Measurements from ENCODE around the gene MACROD2.

DNA sequence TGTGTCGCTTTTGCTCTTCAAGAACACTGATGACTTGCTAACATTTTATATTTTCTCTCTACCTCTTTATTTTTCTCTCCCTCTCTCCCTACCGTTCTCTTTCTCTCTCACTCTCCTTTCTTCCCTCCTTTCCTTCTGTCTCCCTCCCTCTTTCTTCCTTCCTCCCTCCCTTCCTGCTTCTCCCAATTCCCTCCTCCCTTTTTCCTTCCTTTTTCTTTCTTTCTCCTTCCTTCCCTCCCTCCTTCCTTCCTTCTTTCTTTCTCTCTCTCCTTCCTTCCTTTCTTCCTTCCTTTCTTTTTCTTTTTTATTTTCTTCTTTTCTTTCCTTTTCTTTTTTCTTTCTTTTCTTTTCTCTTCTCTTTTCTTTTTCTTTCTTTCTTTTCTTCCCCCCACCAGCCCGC lies 1511.8 kb downstream of the MACROD2 start:
- no peak for TF ChIP-seq SUZ12 (IDR thresholded peaks at IDR 0.05; ENCODE audit: extremely low read depth, insufficient read depth, insufficient read length)
- no peak for TF ChIP-seq YY1 (IDR thresholded peaks at IDR 0.05; ENCODE audit: insufficient read depth, insufficient read length)
